Suprapubic skin (tissue), 3 donors: ENCODE measurements around the gene RABGGTA.

Experiments used
- POLR2A ChIP-seq, 2 donors: fragments of 450-650 bp; IDR thresholded peaks; one replicate each; pipeline ENCODE4 v1.6.1; 2017; ENCODE audit warnings: antibody characterized with exemption in 2 of 2, mild to moderate bottlenecking in 2 of 2, moderate library complexity in 2 of 2
- TF ChIP-seq, protein P1 (sequence below), 2 donors: fragments of 200-600 bp in 1 of 2; fragments of 450-650 bp in 1 of 2; sonication (generic) in 1 of 2; IDR thresholded peaks; one replicate each; pipeline ENCODE4 v1.5.1; 2016 to 2019; ENCODE audit warnings: antibody characterized with exemption in 2 of 2, mild to moderate bottlenecking in 1 of 2, moderate library complexity in 1 of 2

GRCh38 chr14:24307575-24308341 lies 36.4 kb upstream of the RABGGTA start, which contains the start of gene CIDEB:
- TF ChIP-seq, protein P1, sequence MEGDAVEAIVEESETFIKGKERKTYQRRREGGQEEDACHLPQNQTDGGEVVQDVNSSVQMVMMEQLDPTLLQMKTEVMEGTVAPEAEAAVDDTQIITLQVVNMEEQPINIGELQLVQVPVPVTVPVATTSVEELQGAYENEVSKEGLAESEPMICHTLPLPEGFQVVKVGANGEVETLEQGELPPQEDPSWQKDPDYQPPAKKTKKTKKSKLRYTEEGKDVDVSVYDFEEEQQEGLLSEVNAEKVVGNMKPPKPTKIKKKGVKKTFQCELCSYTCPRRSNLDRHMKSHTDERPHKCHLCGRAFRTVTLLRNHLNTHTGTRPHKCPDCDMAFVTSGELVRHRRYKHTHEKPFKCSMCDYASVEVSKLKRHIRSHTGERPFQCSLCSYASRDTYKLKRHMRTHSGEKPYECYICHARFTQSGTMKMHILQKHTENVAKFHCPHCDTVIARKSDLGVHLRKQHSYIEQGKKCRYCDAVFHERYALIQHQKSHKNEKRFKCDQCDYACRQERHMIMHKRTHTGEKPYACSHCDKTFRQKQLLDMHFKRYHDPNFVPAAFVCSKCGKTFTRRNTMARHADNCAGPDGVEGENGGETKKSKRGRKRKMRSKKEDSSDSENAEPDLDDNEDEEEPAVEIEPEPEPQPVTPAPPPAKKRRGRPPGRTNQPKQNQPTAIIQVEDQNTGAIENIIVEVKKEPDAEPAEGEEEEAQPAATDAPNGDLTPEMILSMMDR (IDR thresholded peaks at IDR 0.05), result peak; percentile 76 to 92
- TF ChIP-seq POLR2A (IDR thresholded peaks at IDR 0.05), result no peak
